ENCODE measurements around the gene TMEM131. TPM values are rescaled to one million over a fixed set of nuclear protein-coding genes. Genes with fewer than 3 reads are reported as not detected.

The TMEM131 gene
- total and polyA plus RNA-seq, 7 donors = 4.8 to 37.5 (median 24.3) TPM

- Histone ChIP-seq H3K9me3 (no peaks in the 10 kb centered on the region), H3K4me3 (no peak overlapping the region), H3K27ac (no peak overlapping the region), H3K4me1 (no peaks in the 10 kb centered on the region), H3K36me3 (peaks cover 17 to 99% (median 58%) of the 10 kb centered on the region in 4 donors), H3K27me3 (no peaks in the 10 kb centered on the region)
- 82 to 88% methylated on average over 9 of the region's 9 CpGs for WGBS, 2 donors
- intact Hi-C loops (cut with DNase I) = no loop called here
- TF ChIP-seq POLR2A (IDR thresholded peaks at IDR 0.05) (no peak), EP300 (IDR thresholded peaks at IDR 0.05) (no peak), POLR2AphosphoS5 (IDR thresholded peaks at IDR 0.05) (no peak)
- TF ChIP-seq, protein P1, sequence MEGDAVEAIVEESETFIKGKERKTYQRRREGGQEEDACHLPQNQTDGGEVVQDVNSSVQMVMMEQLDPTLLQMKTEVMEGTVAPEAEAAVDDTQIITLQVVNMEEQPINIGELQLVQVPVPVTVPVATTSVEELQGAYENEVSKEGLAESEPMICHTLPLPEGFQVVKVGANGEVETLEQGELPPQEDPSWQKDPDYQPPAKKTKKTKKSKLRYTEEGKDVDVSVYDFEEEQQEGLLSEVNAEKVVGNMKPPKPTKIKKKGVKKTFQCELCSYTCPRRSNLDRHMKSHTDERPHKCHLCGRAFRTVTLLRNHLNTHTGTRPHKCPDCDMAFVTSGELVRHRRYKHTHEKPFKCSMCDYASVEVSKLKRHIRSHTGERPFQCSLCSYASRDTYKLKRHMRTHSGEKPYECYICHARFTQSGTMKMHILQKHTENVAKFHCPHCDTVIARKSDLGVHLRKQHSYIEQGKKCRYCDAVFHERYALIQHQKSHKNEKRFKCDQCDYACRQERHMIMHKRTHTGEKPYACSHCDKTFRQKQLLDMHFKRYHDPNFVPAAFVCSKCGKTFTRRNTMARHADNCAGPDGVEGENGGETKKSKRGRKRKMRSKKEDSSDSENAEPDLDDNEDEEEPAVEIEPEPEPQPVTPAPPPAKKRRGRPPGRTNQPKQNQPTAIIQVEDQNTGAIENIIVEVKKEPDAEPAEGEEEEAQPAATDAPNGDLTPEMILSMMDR (IDR thresholded peaks at IDR 0.05) = no peak
- no peak for DNase-seq
Observed at GRCh38 chr2:97759727-97760407, 235.9 kb downstream of the TMEM131 start.

GRCh38 chr2:97758131-97758705 is 237.5 kb downstream of the TMEM131 start:
- no peaks in the 10 kb centered on the region for H3K27me3 ChIP-seq
- H3K4me1 ChIP-seq = no peaks in the 10 kb centered on the region
- H3K4me3 ChIP-seq = no peak overlapping the region
- no peak for TF ChIP-seq EP300 (IDR thresholded peaks at IDR 0.05)
- no peak for TF ChIP-seq POLR2AphosphoS5 (IDR thresholded peaks at IDR 0.05)
- TF ChIP-seq, protein P1 (IDR thresholded peaks at IDR 0.05) = no peak
- no peak for TF ChIP-seq POLR2A (IDR thresholded peaks at IDR 0.05)
- H3K9me3 ChIP-seq = no peaks in the 10 kb centered on the region
- DNase-seq = no peak
- intact Hi-C loops (cut with DNase I) = no loop called here
- 72 to 83% methylated on average over 1 of the region's 1 CpG for WGBS, 2 donors
- H3K36me3 ChIP-seq = peaks cover 17 to 88% (median 46%) of the 10 kb centered on the region in 4 donors
- no peak overlapping the region for H3K27ac ChIP-seq

- TF ChIP-seq POLR2AphosphoS5 (IDR thresholded peaks at IDR 0.05) (no peak), POLR2A (IDR thresholded peaks at IDR 0.05) (no peak), EP300 (IDR thresholded peaks at IDR 0.05) (no peak)
- TF ChIP-seq, protein P1 (IDR thresholded peaks at IDR 0.05) = no peak
- 93 to 94% methylated on average over 18 of the region's 18 CpGs for WGBS, 2 donors
- H3K9me3 ChIP-seq = no peaks in the 10 kb centered on the region
- intact Hi-C loops (cut with DNase I) = no loop called here
- DNase-seq = no peak
- no peak overlapping the region for H3K27ac ChIP-seq
- H3K4me1 ChIP-seq = peaks cover 0 to 11% (median 0%) of the 10 kb centered on the region in 4 donors
- no peaks in the 10 kb centered on the region for H3K27me3 ChIP-seq
- peaks cover 17 to 76% (median 40%) of the 10 kb centered on the region in 4 donors for H3K36me3 ChIP-seq
- no peak overlapping the region for H3K4me3 ChIP-seq
Observed at GRCh38 chr2:97757062-97757461, 238.7 kb downstream of the TMEM131 start.

DNA sequence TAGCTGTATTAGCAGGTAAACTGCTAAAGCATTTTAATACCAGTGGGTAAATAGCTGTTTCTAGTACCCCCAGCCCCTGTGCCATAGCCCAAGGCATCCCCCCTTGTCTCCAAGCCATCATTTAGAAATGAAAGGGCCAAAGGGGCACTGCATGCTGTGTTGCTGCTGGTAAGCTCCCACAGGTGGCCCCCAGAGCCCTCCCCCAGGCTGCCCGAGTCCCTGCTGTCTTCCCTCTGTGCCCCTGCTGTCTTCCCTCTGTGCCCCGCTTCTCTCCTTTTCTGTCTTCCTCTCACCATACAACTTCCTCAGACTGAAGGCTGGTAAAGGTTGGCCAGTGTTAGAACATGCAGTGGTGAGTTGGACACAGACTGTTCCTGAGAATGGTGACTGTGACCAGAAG is 240.3 kb downstream of the TMEM131 start:
- TF ChIP-seq POLR2A (IDR thresholded peaks at IDR 0.05) (no peak), EP300 (IDR thresholded peaks at IDR 0.05) (no peak), POLR2AphosphoS5 (IDR thresholded peaks at IDR 0.05) (no peak)
- TF ChIP-seq, protein P1 (IDR thresholded peaks at IDR 0.05) = no peak
- intact Hi-C loops (cut with DNase I) = no loop called here
- Histone ChIP-seq H3K27ac (no peak overlapping the region), H3K4me1 (peaks cover 0 to 15% (median 0%) of the 10 kb centered on the region in 4 donors), H3K36me3 (peaks cover 14 to 61% (median 30%) of the 10 kb centered on the region in 4 donors), H3K4me3 (no peak overlapping the region), H3K9me3 (no peaks in the 10 kb centered on the region), H3K27me3 (no peaks in the 10 kb centered on the region)
- WGBS, 2 donors = 96 to 97% methylated on average over 2 of the region's 2 CpGs
- no peak for DNase-seq

Measured in sigmoid colon (tissue), 7 donors.